PC-9 (cell line): ENCODE measurements around the gene PROK2.

Source experiments
- EZH2 ChIP-seq: fragments of 200-600 bp; sonication (generic); IDR thresholded peaks from 2 replicates; pipeline ENCODE4 v1.8.0; 2017; ENCODE audit warnings: antibody characterized with exemption, low read depth
- TF ChIP-seq, protein P1 (sequence below): fragments of 200-600 bp; sonication (generic); conservative IDR thresholded peaks from 2 replicates; pipeline ENCODE4 v1.6.1; 2017; ENCODE audit warnings: mixed run types, antibody characterized with exemption, mild to moderate bottlenecking, moderate library complexity

DNA sequence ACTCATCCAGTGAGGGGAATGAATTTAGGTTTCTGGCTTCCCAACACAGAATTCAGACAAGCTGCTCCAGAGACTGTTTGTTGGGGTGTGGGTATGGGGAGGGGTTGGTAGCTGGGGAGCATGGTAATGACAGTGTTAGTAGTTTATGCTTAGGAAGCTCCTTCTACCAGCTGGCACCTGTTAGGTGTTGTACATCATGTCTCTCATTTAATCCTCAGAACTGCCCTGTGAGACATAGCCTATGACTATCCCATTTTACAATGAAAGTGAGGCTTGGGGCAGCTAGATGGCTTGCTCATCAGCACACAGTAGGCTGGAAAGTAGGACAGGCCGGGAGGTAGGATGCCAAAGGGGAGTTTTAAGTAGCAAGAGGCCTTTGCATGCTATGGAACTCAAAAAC lies 62.3 kb downstream of the PROK2 start:
- TF ChIP-seq EZH2, result no peak
- TF ChIP-seq, protein P1, sequence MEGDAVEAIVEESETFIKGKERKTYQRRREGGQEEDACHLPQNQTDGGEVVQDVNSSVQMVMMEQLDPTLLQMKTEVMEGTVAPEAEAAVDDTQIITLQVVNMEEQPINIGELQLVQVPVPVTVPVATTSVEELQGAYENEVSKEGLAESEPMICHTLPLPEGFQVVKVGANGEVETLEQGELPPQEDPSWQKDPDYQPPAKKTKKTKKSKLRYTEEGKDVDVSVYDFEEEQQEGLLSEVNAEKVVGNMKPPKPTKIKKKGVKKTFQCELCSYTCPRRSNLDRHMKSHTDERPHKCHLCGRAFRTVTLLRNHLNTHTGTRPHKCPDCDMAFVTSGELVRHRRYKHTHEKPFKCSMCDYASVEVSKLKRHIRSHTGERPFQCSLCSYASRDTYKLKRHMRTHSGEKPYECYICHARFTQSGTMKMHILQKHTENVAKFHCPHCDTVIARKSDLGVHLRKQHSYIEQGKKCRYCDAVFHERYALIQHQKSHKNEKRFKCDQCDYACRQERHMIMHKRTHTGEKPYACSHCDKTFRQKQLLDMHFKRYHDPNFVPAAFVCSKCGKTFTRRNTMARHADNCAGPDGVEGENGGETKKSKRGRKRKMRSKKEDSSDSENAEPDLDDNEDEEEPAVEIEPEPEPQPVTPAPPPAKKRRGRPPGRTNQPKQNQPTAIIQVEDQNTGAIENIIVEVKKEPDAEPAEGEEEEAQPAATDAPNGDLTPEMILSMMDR, result no peak
